Astrocyte (in vitro differentiated cells and primary cell): ENCODE results near the gene GUCY2C. TPM values are rescaled to one million over a fixed set of nuclear protein-coding genes. Genes with fewer than 3 reads are reported as not detected.

ENCODE experiments used
- total RNA-seq: library from RNA; stranded (reverse); gene quantifications from 2 replicates; pipeline ENCODE4 v1.2.1, GENCODE V29; 2021

The GUCY2C gene
- total RNA-seq, 1 donor from 2014 or later = 0.09 TPM

Other genes with a start within 250 kb of the GUCY2C start
- 0.57 and 1.1 TPM in 2 replicates for gene PLBD1, start 128.7 kb downstream of the GUCY2C start, total RNA-seq
- 67.1 and 72.1 TPM in 2 replicates for gene WBP11, start 106.9 kb upstream of the GUCY2C start, total RNA-seq
- 1.7 and 2.0 TPM in 2 replicates for gene C12orf60, start 107.1 kb upstream of the GUCY2C start, total RNA-seq
- 0.57 and 0.84 TPM in 2 replicates for gene SMCO3, start 117.6 kb upstream of the GUCY2C start, total RNA-seq
- not detected in 2 replicates for gene ART4, start 146.9 kb upstream of the GUCY2C start, total RNA-seq
- not detected in 2 replicates for gene MGP, start 189.3 kb upstream of the GUCY2C start, total RNA-seq
- gene ERP27, start 241.9 kb upstream of the GUCY2C start, total RNA-seq = 0.29 and 1.0 TPM in 2 replicates